Measurements from ENCODE around the gene MARK4. TPM values are rescaled to one million over a fixed set of nuclear protein-coding genes. Genes with fewer than 3 reads are reported as not detected.
"Not testable (repeated sequence)": the region's sequence is repeated elsewhere in the genome, so short reads cannot be mapped to it uniquely, and the experiment has no call there.

Gene MARK4
- total RNA-seq, 1 donor from 2014 or later: 47.3 TPM

DNA sequence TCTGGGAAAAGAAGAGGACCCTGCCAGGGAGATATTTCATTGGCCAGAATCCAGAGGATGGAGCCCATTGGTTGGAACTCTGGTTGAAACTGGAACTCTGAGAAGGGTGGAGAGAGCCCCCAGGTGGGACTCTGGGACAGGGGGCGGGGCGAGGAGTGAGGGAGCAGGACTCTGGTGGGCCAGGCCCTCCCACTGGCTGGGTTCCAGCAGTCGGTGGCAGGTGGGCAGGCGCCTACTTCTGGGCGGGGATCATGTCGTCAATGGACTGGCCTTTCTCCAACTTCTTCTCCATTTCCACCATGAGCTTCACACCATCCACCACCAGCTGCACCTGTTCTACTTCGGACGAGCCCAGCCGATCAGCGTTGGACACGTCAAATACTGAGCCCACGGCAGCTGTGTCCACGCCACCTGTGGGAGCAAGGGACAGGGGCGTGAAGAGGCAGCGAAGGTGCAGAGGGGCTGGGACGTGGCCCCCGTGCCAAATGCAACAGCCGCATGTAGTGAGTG lies 55.5 kb downstream of the MARK4 start:
- no peak for DNase-seq (ENCODE audit: extremely low spot score, unreplicated experiment)
- H3K4me3 Mint-ChIP-seq: no peak overlapping the region
- no peaks in the 10 kb centered on the region for H3K4me1 Mint-ChIP-seq (ENCODE audit: unreplicated experiment)
- no peaks in the 10 kb centered on the region for H3K27me3 Mint-ChIP-seq
- TF ChIP-seq, protein P1, sequence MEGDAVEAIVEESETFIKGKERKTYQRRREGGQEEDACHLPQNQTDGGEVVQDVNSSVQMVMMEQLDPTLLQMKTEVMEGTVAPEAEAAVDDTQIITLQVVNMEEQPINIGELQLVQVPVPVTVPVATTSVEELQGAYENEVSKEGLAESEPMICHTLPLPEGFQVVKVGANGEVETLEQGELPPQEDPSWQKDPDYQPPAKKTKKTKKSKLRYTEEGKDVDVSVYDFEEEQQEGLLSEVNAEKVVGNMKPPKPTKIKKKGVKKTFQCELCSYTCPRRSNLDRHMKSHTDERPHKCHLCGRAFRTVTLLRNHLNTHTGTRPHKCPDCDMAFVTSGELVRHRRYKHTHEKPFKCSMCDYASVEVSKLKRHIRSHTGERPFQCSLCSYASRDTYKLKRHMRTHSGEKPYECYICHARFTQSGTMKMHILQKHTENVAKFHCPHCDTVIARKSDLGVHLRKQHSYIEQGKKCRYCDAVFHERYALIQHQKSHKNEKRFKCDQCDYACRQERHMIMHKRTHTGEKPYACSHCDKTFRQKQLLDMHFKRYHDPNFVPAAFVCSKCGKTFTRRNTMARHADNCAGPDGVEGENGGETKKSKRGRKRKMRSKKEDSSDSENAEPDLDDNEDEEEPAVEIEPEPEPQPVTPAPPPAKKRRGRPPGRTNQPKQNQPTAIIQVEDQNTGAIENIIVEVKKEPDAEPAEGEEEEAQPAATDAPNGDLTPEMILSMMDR (conservative IDR thresholded peaks at IDR 0.05): no peak
- H3K9me3 Mint-ChIP-seq: no peaks in the 10 kb centered on the region
- H3K36me3 Mint-ChIP-seq: peaks cover 5% of the 10 kb centered on the region
- no peak overlapping the region for H3K27ac Mint-ChIP-seq

GRCh38 chr19:45307361-45307760 lies 56.3 kb downstream of the MARK4 start:
- no peaks in the 10 kb centered on the region for H3K27me3 Mint-ChIP-seq
- TF ChIP-seq, protein P1 (conservative IDR thresholded peaks at IDR 0.05): no peak
- H3K9me3 Mint-ChIP-seq: no peaks in the 10 kb centered on the region
- no peak for DNase-seq (ENCODE audit: extremely low spot score, unreplicated experiment)
- H3K27ac Mint-ChIP-seq: no peak overlapping the region
- H3K4me3 Mint-ChIP-seq: no peak overlapping the region
- no peaks in the 10 kb centered on the region for H3K4me1 Mint-ChIP-seq (ENCODE audit: unreplicated experiment)
- peaks cover 5% of the 10 kb centered on the region for H3K36me3 Mint-ChIP-seq

GRCh38 chr19:45309322-45309721 lies 58.3 kb downstream of the MARK4 start:
- H3K4me1 Mint-ChIP-seq (ENCODE audit: unreplicated experiment); H3K27me3 Mint-ChIP-seq; H3K4me3 Mint-ChIP-seq; DNase-seq (ENCODE audit: extremely low spot score, unreplicated experiment); H3K36me3 Mint-ChIP-seq; H3K27ac Mint-ChIP-seq; H3K9me3 Mint-ChIP-seq: not testable (repeated sequence)

- H3K27ac Mint-ChIP-seq: no peak overlapping the region
- TF ChIP-seq, protein P1 (conservative IDR thresholded peaks at IDR 0.05): no peak
- no peaks in the 10 kb centered on the region for H3K36me3 Mint-ChIP-seq
- H3K4me3 Mint-ChIP-seq: no peak overlapping the region
- peaks cover 21% of the 10 kb centered on the region for H3K27me3 Mint-ChIP-seq
- no peaks in the 10 kb centered on the region for H3K4me1 Mint-ChIP-seq (ENCODE audit: unreplicated experiment)
- H3K9me3 Mint-ChIP-seq: no peaks in the 10 kb centered on the region
- no peak for DNase-seq (ENCODE audit: extremely low spot score, unreplicated experiment)
Measured at GRCh38 chr19:45311621-45312020, 60.5 kb downstream of the MARK4 start.

DNA sequence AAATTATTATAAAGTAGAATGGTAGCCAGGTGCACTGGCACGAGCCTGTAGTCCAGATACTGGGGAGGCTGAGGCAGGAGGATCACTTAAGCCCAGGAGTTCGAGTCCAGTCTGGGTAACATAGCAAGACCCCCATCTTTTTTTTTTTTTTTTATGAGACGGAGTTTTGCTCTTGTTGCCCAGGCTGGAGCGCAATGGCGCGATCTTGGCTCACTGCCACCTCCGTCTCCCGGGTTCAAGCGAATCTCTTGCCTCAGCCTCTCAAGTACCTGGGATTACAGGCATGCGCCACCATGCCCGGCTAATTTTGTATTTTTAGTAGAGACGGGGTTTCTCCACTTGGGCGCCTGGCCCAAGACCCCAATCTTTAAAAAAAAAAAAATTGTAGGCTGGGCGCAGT lies 61.2 kb downstream of the MARK4 start:
- peaks cover 26% of the 10 kb centered on the region for H3K27me3 Mint-ChIP-seq
- H3K4me1 Mint-ChIP-seq (ENCODE audit: unreplicated experiment); H3K9me3 Mint-ChIP-seq; DNase-seq (ENCODE audit: extremely low spot score, unreplicated experiment); H3K4me3 Mint-ChIP-seq; H3K27ac Mint-ChIP-seq; H3K36me3 Mint-ChIP-seq: not testable (repeated sequence)

DNA sequence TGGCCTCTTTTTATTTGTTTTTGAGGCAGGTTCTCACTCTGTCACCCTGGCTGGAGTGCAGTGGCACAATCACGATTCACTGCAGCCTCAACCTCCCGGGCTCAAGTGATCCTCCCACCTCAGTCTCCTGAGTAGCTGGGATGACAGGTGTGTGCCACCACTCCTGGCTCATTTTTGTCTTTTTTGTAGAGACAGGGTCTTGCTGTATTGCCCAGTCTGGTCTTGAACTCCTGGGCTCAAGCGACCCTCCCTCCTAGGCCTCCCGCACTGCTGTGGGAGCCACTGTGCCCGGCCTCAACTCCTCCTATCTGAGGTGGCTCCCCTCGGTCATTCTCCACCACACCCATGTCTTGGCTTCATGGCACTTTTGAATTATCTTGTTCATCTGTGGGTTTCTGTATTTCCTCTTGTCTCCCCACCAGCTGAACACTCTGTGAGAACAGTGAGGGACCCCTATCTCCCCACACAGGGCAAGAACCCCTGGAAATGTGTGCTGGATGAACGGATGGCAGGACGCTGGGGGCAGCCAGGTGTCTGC lies 63.7 kb downstream of the MARK4 start:
- Mint-ChIP-seq H3K4me3 (no peak overlapping the region), H3K9me3 (no peaks in the 10 kb centered on the region), H3K36me3 (no peaks in the 10 kb centered on the region), H3K27me3 (peaks cover 33% of the 10 kb centered on the region), H3K27ac (no peak overlapping the region), H3K4me1 (ENCODE audit: unreplicated experiment) (no peaks in the 10 kb centered on the region)
- DNase-seq (ENCODE audit: extremely low spot score, unreplicated experiment): no peak
- TF ChIP-seq, protein P1 (conservative IDR thresholded peaks at IDR 0.05): no peak

- H3K4me3 Mint-ChIP-seq: no peak overlapping the region
- no peak overlapping the region for H3K27ac Mint-ChIP-seq
- no peaks in the 10 kb centered on the region for H3K36me3 Mint-ChIP-seq
- no peaks in the 10 kb centered on the region for H3K4me1 Mint-ChIP-seq (ENCODE audit: unreplicated experiment)
- TF ChIP-seq, protein P1 (conservative IDR thresholded peaks at IDR 0.05): no peak
- DNase-seq (ENCODE audit: extremely low spot score, unreplicated experiment): no peak
- H3K27me3 Mint-ChIP-seq: peaks cover 33% of the 10 kb centered on the region
- H3K9me3 Mint-ChIP-seq: no peaks in the 10 kb centered on the region
Measured at GRCh38 chr19:45315304-45315703, 64.2 kb downstream of the MARK4 start.

Measured in type B pancreatic cell (in vitro differentiated cells).